ENCODE results near the gene KCNE2. TPM values are rescaled to one million over a fixed set of nuclear protein-coding genes. Genes with fewer than 3 reads are reported as not detected.

Gene KCNE2
- total RNA-seq, 1 experiment from 2014 or later = 0.39 TPM

DNA sequence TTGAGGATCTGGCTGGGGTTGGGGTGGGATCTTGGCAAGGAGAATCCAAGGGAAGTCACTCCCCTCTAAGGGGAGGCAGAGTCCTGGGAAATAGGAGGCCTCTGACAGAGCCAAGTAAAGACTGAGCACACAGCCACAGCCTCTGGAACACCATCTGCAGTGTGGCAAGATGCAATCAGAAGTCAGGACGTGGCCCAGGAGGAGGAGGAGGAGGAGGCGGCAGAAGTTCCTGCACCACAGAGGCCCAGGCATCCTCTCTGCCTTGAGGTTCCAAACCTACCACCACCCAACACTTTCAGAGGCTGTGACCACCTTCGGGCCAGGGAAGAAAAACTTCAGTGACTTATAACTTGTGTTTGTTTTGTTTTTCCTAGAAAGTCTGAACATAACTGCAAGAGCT, 23.7 kb upstream of the KCNE2 start:
- Histone ChIP-seq H3K4me3 (ENCODE audit: low read depth, low read length, poor library complexity, severe bottlenecking) (no peak overlapping the region), H3K27ac (ENCODE audit: low read depth, low read length, poor library complexity, severe bottlenecking) (no peak overlapping the region), H3K4me1 (ENCODE audit: insufficient read depth, low read length, poor library complexity, severe bottlenecking) (no peaks in the 10 kb centered on the region), H3K9me3 (ENCODE audit: low read depth, low read length, poor library complexity, severe bottlenecking) (no peaks in the 10 kb centered on the region), H3K36me3 (ENCODE audit: insufficient read depth, low read length, poor library complexity, severe bottlenecking) (no peaks in the 10 kb centered on the region), H3K27me3 (replicated peaks; ENCODE audit: insufficient read depth, low read depth, low read length, poor library complexity) (no peaks in the 10 kb centered on the region)
- BruUV-seq (replicated peaks) = no TSS peak
- POLR2A ChIA-PET (ENCODE audit: low non-redundant PET) = no interaction called here
- intact Hi-C loops (cut with micrococcal nuclease; ENCODE audit: unreplicated experiment) = no loop called here
- CTCF ChIA-PET = no interaction called here
- TF ChIP-seq EZH2 (IDR thresholded peaks at IDR 0.05; ENCODE audit: borderline replicate concordance, low read depth, low read length, poor library complexity, severe bottlenecking) (no peak), CTCF (conservative IDR thresholded peaks at IDR 0.05; ENCODE audit: low read depth, low read length) (no peak)
- DNase-seq (ENCODE audit: low spot score) = no peak

DNA sequence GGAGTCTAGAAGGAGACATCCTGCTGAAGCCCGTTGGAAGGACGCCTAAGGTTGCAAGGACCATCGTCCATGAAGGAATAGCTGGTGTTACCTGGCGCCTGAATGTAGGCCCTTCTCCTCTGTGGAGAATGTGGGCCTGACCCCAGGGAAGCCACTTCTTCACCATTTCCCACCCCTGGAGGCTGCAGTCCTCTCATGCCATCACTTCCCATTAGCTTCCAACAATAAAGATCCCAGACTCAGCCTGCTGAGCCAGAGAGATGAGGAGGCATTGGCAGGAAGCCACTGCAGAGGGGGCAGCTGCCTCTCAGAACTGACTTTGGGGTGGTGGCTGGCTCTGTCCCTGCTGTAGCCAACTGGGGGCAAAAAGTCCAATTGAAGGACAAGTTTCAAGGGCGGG, 21.3 kb upstream of the KCNE2 start:
- Histone ChIP-seq H3K27me3 (replicated peaks; ENCODE audit: insufficient read depth, low read depth, low read length, poor library complexity) (no peaks in the 10 kb centered on the region), H3K27ac (ENCODE audit: low read depth, low read length, poor library complexity, severe bottlenecking) (no peak overlapping the region), H3K36me3 (ENCODE audit: insufficient read depth, low read length, poor library complexity, severe bottlenecking) (no peaks in the 10 kb centered on the region), H3K4me3 (ENCODE audit: low read depth, low read length, poor library complexity, severe bottlenecking) (no peak overlapping the region), H3K4me1 (ENCODE audit: insufficient read depth, low read length, poor library complexity, severe bottlenecking) (no peaks in the 10 kb centered on the region), H3K9me3 (ENCODE audit: low read depth, low read length, poor library complexity, severe bottlenecking) (no peaks in the 10 kb centered on the region)
- no peak for TF ChIP-seq CTCF (conservative IDR thresholded peaks at IDR 0.05; ENCODE audit: low read depth, low read length)
- TF ChIP-seq EZH2 (IDR thresholded peaks at IDR 0.05; ENCODE audit: borderline replicate concordance, low read depth, low read length, poor library complexity, severe bottlenecking) = no peak
- no peak for DNase-seq (ENCODE audit: low spot score)
- ChIA-PET POLR2A (ENCODE audit: low non-redundant PET) (no interaction called here), CTCF (no interaction called here)
- no TSS peak for BruUV-seq (replicated peaks)
- intact Hi-C loops (cut with micrococcal nuclease; ENCODE audit: unreplicated experiment) = no loop called here

GRCh38 chr21:34343347-34343746, 20.5 kb upstream of the KCNE2 start:
- intact Hi-C loops (cut with micrococcal nuclease; ENCODE audit: unreplicated experiment) = no loop called here
- Histone ChIP-seq H3K9me3 (ENCODE audit: low read depth, low read length, poor library complexity, severe bottlenecking) (no peaks in the 10 kb centered on the region), H3K4me3 (ENCODE audit: low read depth, low read length, poor library complexity, severe bottlenecking) (no peak overlapping the region), H3K27me3 (replicated peaks; ENCODE audit: insufficient read depth, low read depth, low read length, poor library complexity) (no peaks in the 10 kb centered on the region), H3K27ac (ENCODE audit: low read depth, low read length, poor library complexity, severe bottlenecking) (no peak overlapping the region), H3K4me1 (ENCODE audit: insufficient read depth, low read length, poor library complexity, severe bottlenecking) (no peaks in the 10 kb centered on the region), H3K36me3 (ENCODE audit: insufficient read depth, low read length, poor library complexity, severe bottlenecking) (no peaks in the 10 kb centered on the region)
- ChIA-PET POLR2A (ENCODE audit: low non-redundant PET) (no interaction called here), CTCF (interaction anchor here (1.8 kb wide), 1 partner anchor 419 kb away, joined by 5 read pairs; no protein-coding TSS in a partner anchor)
- no peak for DNase-seq (ENCODE audit: low spot score)
- no TSS peak for BruUV-seq (replicated peaks)
- TF ChIP-seq EZH2 (IDR thresholded peaks at IDR 0.05; ENCODE audit: borderline replicate concordance, low read depth, low read length, poor library complexity, severe bottlenecking) (no peak), CTCF (conservative IDR thresholded peaks at IDR 0.05; ENCODE audit: low read depth, low read length) (no peak)

Data from A673 (cell line).